HFFc6 (cell line): ENCODE results near the gene PMM2. TPM values are rescaled to one million over a fixed set of nuclear protein-coding genes. Genes with fewer than 3 reads are reported as not detected.

Source experiments
- DNase-seq: peaks from one replicate; pipeline ENCODE4 v3.0.0-alpha.2; 2018
- H3K27ac Mint-ChIP-seq: 2 replicates; pipeline ENCODE4 v1.8.0; 2020; ENCODE audit warnings: mild to moderate bottlenecking, mixed read lengths
- H3K27me3 Mint-ChIP-seq: 2 replicates; pipeline ENCODE4 v1.8.0; 2021; ENCODE audit warnings: mild to moderate bottlenecking, moderate library complexity, mixed read lengths; ENCODE audit not compliant: insufficient read depth
- H3K36me3 Mint-ChIP-seq: 2 replicates; pipeline ENCODE4 v1.8.0; 2021; ENCODE audit warnings: low read depth, mixed read lengths
- H3K4me1 Mint-ChIP-seq: 2 replicates; pipeline ENCODE4 v1.8.0; 2020; ENCODE audit warnings: low read depth, mixed read lengths
- H3K4me3 Mint-ChIP-seq: 2 replicates; pipeline ENCODE4 v1.8.0; 2020; ENCODE audit warnings: mild to moderate bottlenecking, moderate library complexity, mixed read lengths
- H3K9me3 Mint-ChIP-seq: 2 replicates; pipeline ENCODE4 v1.8.0; 2020; ENCODE audit warnings: mild to moderate bottlenecking, mixed read lengths
- total RNA-seq, 6 experiments: library from RNA; stranded (reverse); fragmentation: NEBNext Ultra II Directional; extraction: Animal tissue kit (Norgen Biotek cat#: 25700); gene quantifications; 2 replicates in 1 of 6; 3 replicates in 5 of 6; pipeline ENCODE4 v1.2.3, GENCODE V29; 2021
- TF ChIP-seq, protein P1 (sequence below): fragments of 200-600 bp; sonication (generic); IDR thresholded peaks from 2 replicates; pipeline ENCODE4 v1.5.0; 2021; ENCODE audit warnings: antibody characterized with exemption, mild to moderate bottlenecking

PMM2 gene
- total RNA-seq, 6 experiments from 2014 or later = 38.9 to 48.5 (median 44.3) TPM

DNA sequence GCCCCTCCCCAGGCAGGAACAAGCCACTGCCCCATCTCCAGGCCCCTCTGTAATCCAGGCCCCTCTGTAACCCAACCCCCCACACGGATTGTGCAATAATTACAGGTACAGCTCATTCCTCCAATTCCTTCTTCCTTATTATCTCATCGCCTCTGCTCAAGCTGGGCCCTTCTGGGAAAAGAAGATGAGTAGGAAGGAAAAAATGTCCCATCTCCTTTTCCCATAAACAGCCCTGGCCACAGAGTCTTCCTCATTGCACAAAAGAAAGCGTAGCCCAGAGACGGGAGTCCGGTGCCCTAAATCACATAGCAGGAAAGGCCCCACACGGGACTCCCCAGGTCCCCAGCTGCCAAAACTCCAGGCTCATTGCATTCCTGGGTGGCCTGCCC is 80.9 kb downstream of the PMM2 start:
- H3K9me3 Mint-ChIP-seq = no peaks in the 10 kb centered on the region
- H3K4me3 Mint-ChIP-seq = peak overlapping the region; percentile 25
- TF ChIP-seq, protein P1, sequence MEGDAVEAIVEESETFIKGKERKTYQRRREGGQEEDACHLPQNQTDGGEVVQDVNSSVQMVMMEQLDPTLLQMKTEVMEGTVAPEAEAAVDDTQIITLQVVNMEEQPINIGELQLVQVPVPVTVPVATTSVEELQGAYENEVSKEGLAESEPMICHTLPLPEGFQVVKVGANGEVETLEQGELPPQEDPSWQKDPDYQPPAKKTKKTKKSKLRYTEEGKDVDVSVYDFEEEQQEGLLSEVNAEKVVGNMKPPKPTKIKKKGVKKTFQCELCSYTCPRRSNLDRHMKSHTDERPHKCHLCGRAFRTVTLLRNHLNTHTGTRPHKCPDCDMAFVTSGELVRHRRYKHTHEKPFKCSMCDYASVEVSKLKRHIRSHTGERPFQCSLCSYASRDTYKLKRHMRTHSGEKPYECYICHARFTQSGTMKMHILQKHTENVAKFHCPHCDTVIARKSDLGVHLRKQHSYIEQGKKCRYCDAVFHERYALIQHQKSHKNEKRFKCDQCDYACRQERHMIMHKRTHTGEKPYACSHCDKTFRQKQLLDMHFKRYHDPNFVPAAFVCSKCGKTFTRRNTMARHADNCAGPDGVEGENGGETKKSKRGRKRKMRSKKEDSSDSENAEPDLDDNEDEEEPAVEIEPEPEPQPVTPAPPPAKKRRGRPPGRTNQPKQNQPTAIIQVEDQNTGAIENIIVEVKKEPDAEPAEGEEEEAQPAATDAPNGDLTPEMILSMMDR = no peak
- peak overlapping the region; percentile 64 for H3K27ac Mint-ChIP-seq
- no peaks in the 10 kb centered on the region for H3K36me3 Mint-ChIP-seq
- H3K27me3 Mint-ChIP-seq = no peaks in the 10 kb centered on the region
- peaks cover 29% of the 10 kb centered on the region for H3K4me1 Mint-ChIP-seq
- peak; percentile 80 for DNase-seq

DNA sequence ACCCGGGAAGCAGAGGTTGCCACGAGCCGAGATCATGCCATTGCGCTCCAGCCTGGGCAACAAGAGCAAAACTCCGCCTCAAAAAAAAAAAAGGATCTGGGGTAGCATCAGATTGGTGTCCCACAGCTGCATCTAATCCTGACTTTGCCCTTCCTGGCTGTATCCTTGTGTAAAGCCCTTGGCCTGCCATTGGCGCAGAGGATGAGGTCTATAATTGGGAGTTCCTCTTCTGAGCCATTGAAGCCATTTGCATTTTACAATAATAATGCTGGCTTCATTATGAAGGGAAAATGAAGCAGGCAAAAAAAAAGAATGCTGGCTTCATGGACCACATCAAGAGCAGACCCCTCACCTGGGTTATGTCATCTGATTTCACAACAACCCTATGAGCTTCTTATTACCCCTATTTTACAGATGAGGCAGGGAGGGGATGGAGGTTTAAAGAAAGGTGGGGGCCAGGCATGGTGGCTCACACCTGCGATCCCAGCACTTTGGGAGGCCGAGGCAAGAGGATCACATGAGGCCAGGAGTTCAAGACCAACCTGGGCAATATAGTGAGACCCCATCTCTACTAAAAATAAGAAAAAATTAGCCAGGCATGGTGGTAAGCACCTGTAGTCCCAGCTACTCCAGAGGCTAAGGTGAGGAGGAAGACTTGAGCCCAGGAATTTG is 83.3 kb downstream of the PMM2 start:
- Mint-ChIP-seq H3K36me3 (no peaks in the 10 kb centered on the region), H3K4me1 (peaks cover 47% of the 10 kb centered on the region), H3K9me3 (no peaks in the 10 kb centered on the region), H3K27ac (no peak overlapping the region), H3K27me3 (peaks cover 7% of the 10 kb centered on the region), H3K4me3 (no peak overlapping the region)
- DNase-seq = no peak
- TF ChIP-seq, protein P1 = no peak

DNA sequence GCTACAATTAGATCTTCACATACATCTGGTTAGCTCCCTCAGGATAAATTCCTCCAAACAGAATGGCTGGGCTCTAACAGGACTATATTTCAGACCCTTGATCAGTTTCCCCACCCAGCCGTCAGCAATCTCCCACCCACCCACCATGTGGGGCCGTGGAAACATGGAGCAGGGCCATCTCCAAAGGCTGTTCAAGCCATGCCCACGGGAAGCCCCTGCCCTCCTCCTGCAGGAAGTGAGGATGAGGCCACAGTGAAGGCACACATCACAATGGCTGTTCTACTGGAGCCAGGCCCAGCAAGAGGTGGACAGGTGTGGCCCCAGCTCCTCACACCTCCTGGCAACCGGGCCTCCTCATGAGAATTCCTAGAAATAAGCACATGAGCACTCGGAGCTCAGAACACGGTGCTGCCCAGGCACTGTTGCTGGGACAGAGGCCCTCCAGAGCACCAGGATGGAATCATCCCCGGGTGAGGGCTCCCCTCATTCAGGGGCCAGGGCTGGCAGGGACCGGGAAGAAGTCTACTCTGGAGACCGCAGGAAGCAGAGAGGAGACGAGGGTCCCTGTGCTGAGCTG is 84.5 kb downstream of the PMM2 start, which contains the start of gene LITAFD:
TSS of gene LITAFD (plus strand) at position 311 of the 577 bp plus-strand sequence. CDS start 2,005 bp downstream, outside the sequence.
- Mint-ChIP-seq H3K27ac (no peak within 1 kb of the TSS; the same call in 1 of the 2 replicates), H3K9me3 (no peaks in the 10 kb centered on the region), H3K4me3 (no peak within 1 kb of the TSS), H3K36me3 (peaks cover 3% of the 10 kb centered on the region), H3K4me1 (peaks cover 58% of the 10 kb centered on the region), H3K27me3 (peaks cover 7% of the 10 kb centered on the region)
- TF ChIP-seq, protein P1 = no peak
- no peak for DNase-seq

DNA sequence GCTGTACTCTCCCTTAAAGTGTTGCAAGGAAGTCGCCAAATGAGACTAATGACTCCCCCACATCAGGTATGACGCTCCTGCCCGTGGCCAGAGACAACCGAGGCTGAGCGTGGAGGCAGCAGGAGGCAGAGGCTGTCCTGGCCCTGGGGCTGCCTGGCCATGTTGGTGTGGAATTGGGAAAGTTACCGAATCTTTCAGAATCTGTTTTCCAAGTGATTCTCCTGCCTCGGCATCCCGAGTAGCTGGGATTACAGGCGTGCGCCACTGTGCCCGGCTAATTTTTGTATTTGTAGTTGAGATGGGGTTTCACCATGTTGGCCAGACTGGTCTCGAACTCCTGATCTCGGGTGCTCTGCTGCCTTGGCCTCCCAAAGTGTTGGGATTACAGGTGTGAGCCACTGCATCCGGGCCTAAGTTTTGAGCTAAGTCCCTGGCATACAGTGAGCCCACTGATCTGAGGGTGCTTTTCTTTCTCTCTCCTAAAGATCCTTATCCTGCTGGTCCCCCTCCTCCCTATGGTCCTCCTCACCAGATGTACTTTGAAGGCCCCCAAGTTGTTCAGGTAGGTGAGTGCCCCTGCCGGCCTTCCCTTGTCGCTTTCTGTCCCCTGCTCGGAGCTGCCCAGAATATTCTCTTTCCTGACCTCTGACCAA is 85.2 kb downstream of the PMM2 start:
- H3K4me3 Mint-ChIP-seq = no peak overlapping the region
- TF ChIP-seq, protein P1 = no peak
- H3K9me3 Mint-ChIP-seq = no peaks in the 10 kb centered on the region
- H3K27me3 Mint-ChIP-seq = peaks cover 7% of the 10 kb centered on the region
- peaks cover 58% of the 10 kb centered on the region for H3K4me1 Mint-ChIP-seq
- H3K36me3 Mint-ChIP-seq = peaks cover 6% of the 10 kb centered on the region
- DNase-seq = no peak
- H3K27ac Mint-ChIP-seq = no peak overlapping the region; the same call in 1 of the 2 replicates

DNA sequence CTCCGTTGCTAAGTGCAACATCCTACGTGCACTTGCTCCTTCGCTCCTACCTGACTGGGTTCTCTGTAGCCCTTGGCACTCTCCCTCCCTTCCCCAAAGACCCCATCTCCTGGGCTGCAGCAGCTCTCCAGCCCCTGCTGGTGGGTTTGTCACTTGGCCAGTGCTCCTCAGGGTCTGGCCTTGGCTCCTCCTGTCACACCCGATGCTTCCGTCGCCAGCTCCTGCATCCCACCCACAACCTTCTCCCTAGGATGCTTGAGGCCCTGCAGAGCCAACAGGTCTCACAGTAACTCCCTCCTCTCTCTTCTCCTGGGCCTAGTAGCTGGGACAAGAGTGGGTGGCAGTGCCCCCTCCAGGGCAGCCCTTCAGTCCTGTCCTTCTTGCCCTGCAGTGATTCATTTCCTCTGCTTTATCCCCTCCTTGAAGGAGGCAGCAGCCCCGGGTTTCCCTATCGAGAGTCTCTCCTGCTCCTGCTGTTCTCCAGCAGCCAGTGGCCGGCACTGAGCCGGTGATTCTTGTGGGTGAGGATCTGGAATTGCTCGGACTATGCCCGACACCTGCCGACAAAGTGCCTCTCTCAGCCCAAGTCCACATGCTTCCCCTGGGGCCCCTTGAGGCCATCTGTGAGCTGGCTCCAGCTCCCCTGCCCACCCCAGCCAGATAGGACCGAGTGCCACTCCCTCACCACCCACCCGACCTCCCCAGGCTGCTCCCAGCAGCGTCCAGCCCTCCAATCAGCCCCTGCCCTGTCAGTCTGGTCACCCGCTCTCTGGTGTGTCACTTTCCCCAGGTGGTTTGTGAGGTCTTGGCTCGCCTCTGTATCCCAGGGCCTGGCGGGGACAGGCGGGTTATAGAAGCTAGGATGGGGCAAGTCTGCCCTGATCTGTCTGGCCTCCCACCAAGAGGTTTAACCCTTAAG is 88.3 kb downstream of the PMM2 start:
- H3K4me3 Mint-ChIP-seq = peak overlapping the region; percentile 55
- H3K36me3 Mint-ChIP-seq = peaks cover 11% of the 10 kb centered on the region
- H3K9me3 Mint-ChIP-seq = no peaks in the 10 kb centered on the region
- peak; percentile 56 for DNase-seq
- peaks cover 45% of the 10 kb centered on the region for H3K4me1 Mint-ChIP-seq
- TF ChIP-seq, protein P1 = peak; percentile 59
- peak overlapping the region; percentile 84 for H3K27ac Mint-ChIP-seq
- H3K27me3 Mint-ChIP-seq = peaks cover 13% of the 10 kb centered on the region
